ENCODE measurements around the gene TSPAN2. TPM values are rescaled to one million over a fixed set of nuclear protein-coding genes. Genes with fewer than 3 reads are reported as not detected.

TSPAN2 gene
- total and polyA plus RNA-seq, 4 donors = 0.13 to 1.5 (median 0.30) TPM

DNA sequence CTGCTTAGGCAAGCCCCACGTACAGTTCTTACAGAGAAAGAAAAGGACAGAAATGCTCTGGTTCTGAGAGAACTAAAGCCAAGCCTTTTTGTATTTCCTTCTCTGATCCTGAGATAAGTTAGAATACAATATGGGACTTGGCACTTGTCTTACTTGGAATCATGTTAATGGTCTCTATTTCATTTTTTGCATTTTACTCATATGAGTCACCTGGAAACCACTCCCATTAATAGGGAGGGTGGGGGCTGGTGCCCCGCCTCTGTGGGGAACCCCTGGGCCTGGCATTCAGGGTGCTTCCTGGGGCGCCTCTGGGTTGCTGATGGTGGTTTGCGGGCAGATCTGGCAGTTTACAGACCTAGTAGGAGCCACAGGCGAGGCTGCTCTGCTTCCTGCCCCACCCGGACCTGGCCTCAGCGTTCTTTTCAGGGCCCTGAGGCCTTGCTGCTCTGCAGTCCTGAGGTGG lies 26.7 kb downstream of the TSPAN2 start:
- Histone ChIP-seq H3K4me3 (ENCODE audit: low read depth in 1 of 3, low read length in 3 of 3) (no peak overlapping the region), H3K27ac (ENCODE audit: low read depth in 1 of 2, low read length in 2 of 2) (no peak overlapping the region), H3K27me3 (ENCODE audit: control insufficient read depth in 4 of 4, insufficient read depth in 4 of 4, low read length in 3 of 4) (no peaks in the 10 kb centered on the region), H3K4me1 (ENCODE audit: control insufficient read depth in 4 of 4, insufficient read depth in 4 of 4, low read length in 3 of 4) (no peaks in the 10 kb centered on the region), H3K9me3 (ENCODE audit: control insufficient read depth in 4 of 4, low read length in 3 of 4) (peaks cover 0 to 3% (median 0%) of the 10 kb centered on the region in 4 donors), H3K9ac (ENCODE audit: low read depth in 1 of 2, low read length in 2 of 2) (no peak overlapping the region), H3K36me3 (ENCODE audit: control insufficient read depth in 4 of 4, insufficient read depth in 3 of 4, low read depth in 1 of 4, low read length in 3 of 4) (no peaks in the 10 kb centered on the region)
- DNase-seq (ENCODE audit: low spot score) = no peak
- WGBS = 65% methylated on average over 7 of the region's 7 CpGs
- TF ChIP-seq JUND (IDR thresholded peaks at IDR 0.05) (peak in 1 of 2 donors; percentile 10), NR2F2 (IDR thresholded peaks at IDR 0.05) (no peak)

GRCh38 chr1:115060501-115060900 lies 28.8 kb downstream of the TSPAN2 start:
- H3K27ac ChIP-seq (ENCODE audit: low read depth in 1 of 2, low read length in 2 of 2) = no peak overlapping the region
- TF ChIP-seq NR2F2 (IDR thresholded peaks at IDR 0.05) (no peak), FOXA1 (IDR thresholded peaks at IDR 0.05) (no peak), SP1 (IDR thresholded peaks at IDR 0.05) (no peak), JUND (IDR thresholded peaks at IDR 0.05) (no peak), TAF1 (conservative IDR thresholded peaks at IDR 0.05) (no peak), REST (IDR thresholded peaks at IDR 0.05) (no peak), EGR1 (IDR thresholded peaks at IDR 0.05; ENCODE audit: low read depth in 2 of 2) (no peak), HNF4G (IDR thresholded peaks at IDR 0.05) (no peak), RXRA (IDR thresholded peaks at IDR 0.05) (no peak), FOXA2 (IDR thresholded peaks at IDR 0.05) (no peak), HNF4A (conservative IDR thresholded peaks at IDR 0.05) (no peak), GABPA (IDR thresholded peaks at IDR 0.05 in 1 of 2, conservative IDR thresholded peaks at IDR 0.05 in 1 of 2) (no peak), ZBTB33 (IDR thresholded peaks at IDR 0.05) (no peak), RAD21 (IDR thresholded peaks at IDR 0.05) (no peak), ATF3 (IDR thresholded peaks at IDR 0.05) (no peak)
- TF ChIP-seq, protein P1, sequence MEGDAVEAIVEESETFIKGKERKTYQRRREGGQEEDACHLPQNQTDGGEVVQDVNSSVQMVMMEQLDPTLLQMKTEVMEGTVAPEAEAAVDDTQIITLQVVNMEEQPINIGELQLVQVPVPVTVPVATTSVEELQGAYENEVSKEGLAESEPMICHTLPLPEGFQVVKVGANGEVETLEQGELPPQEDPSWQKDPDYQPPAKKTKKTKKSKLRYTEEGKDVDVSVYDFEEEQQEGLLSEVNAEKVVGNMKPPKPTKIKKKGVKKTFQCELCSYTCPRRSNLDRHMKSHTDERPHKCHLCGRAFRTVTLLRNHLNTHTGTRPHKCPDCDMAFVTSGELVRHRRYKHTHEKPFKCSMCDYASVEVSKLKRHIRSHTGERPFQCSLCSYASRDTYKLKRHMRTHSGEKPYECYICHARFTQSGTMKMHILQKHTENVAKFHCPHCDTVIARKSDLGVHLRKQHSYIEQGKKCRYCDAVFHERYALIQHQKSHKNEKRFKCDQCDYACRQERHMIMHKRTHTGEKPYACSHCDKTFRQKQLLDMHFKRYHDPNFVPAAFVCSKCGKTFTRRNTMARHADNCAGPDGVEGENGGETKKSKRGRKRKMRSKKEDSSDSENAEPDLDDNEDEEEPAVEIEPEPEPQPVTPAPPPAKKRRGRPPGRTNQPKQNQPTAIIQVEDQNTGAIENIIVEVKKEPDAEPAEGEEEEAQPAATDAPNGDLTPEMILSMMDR (IDR thresholded peaks at IDR 0.05; ENCODE audit: low read depth, low read length, missing input control) = no peak
- TF ChIP-seq, protein P2, sequence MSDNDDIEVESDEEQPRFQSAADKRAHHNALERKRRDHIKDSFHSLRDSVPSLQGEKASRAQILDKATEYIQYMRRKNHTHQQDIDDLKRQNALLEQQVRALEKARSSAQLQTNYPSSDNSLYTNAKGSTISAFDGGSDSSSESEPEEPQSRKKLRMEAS (IDR thresholded peaks at IDR 0.05) = no peak
- H3K9ac ChIP-seq (ENCODE audit: low read depth in 1 of 2, low read length in 2 of 2) = no peak overlapping the region
- no peaks in the 10 kb centered on the region for H3K9me3 ChIP-seq (ENCODE audit: control insufficient read depth in 4 of 4, low read length in 3 of 4)
- no peaks in the 10 kb centered on the region for H3K4me1 ChIP-seq (ENCODE audit: control insufficient read depth in 4 of 4, insufficient read depth in 4 of 4, low read length in 3 of 4)
- DNase-seq (ENCODE audit: low spot score) = no peak
- WGBS = 83% methylated on average over 4 of the region's 4 CpGs
- peaks cover 0 to 8% (median 0%) of the 10 kb centered on the region in 4 donors for H3K27me3 ChIP-seq (ENCODE audit: control insufficient read depth in 4 of 4, insufficient read depth in 4 of 4, low read length in 3 of 4)
- no peak overlapping the region for H3K4me3 ChIP-seq (ENCODE audit: low read depth in 1 of 3, low read length in 3 of 3)
- no peaks in the 10 kb centered on the region for H3K36me3 ChIP-seq (ENCODE audit: control insufficient read depth in 4 of 4, insufficient read depth in 3 of 4, low read depth in 1 of 4, low read length in 3 of 4)

Measured in liver (tissue), 9 donors.